Osteoblast (primary cell): ENCODE results near the gene CPHXL2. TPM values are rescaled to one million over a fixed set of nuclear protein-coding genes. Genes with fewer than 3 reads are reported as not detected.

Source experiments
- DNase-seq: peaks from one replicate; pipeline ENCODE4 v3.0.0; 2011; ENCODE audit warnings: low spot score, mixed read lengths; ENCODE audit not compliant: insufficient read length; ENCODE audit errors: missing footprints
- H2AFZ ChIP-seq: 2 replicates; pipeline ENCODE4 v1.6.0; 2011; ENCODE audit warnings: mild to moderate bottlenecking, low read length
- H3K27ac ChIP-seq: 2 replicates; pipeline ENCODE4 v1.5.1; 2011; ENCODE audit warnings: mild to moderate bottlenecking, low read depth, low read length, moderate library complexity
- H3K27me3 ChIP-seq: 2 replicates; pipeline ENCODE4 v1.6.0; 2012; ENCODE audit warnings: mild to moderate bottlenecking, control low read depth, inconsistent platforms, low read length, moderate library complexity; ENCODE audit not compliant: insufficient read depth
- H3K36me3 ChIP-seq: 2 replicates; pipeline ENCODE4 v1.5.1; 2011; ENCODE audit warnings: mild to moderate bottlenecking, low read length, control low read depth, moderate library complexity; ENCODE audit not compliant: insufficient read depth
- H3K4me1 ChIP-seq: 2 replicates; pipeline ENCODE4 v1.5.1; 2011; ENCODE audit warnings: mild to moderate bottlenecking, low read length, control low read depth, moderate library complexity; ENCODE audit not compliant: insufficient read depth
- H3K4me2 ChIP-seq: 2 replicates; pipeline ENCODE4 v1.6.0; 2011; ENCODE audit warnings: mild to moderate bottlenecking, low read length; ENCODE audit not compliant: insufficient read depth
- H3K4me3 ChIP-seq: fragments of 200-600 bp; sonication (generic); 3 replicates; pipeline ENCODE4 v1.5.1; 2012; ENCODE audit warnings: mild to moderate bottlenecking, low read length, inconsistent platforms; ENCODE audit not compliant: insufficient read depth
- H3K79me2 ChIP-seq: 2 replicates; pipeline ENCODE4 v1.6.0; 2012; ENCODE audit warnings: mild to moderate bottlenecking, low read length, control low read depth, inconsistent platforms; ENCODE audit not compliant: insufficient read depth
- H3K9me3 ChIP-seq: 2 replicates; pipeline ENCODE4 v1.5.1; 2011; ENCODE audit warnings: low read depth, low read length, control low read depth
- H4K20me1 ChIP-seq: 2 replicates; pipeline ENCODE4 v1.6.0; 2012; ENCODE audit warnings: mild to moderate bottlenecking, low read length, control low read depth; ENCODE audit not compliant: insufficient read depth
- CTCF ChIP-seq: IDR thresholded peaks from 2 replicates; pipeline ENCODE4 v1.5.1; 2011; ENCODE audit warnings: mild to moderate bottlenecking, low read depth, low read length, moderate library complexity; ENCODE audit errors: extremely low read depth
- total RNA-seq: library from RNA; depleted of rRNA; stranded (reverse); fragments of >200 nt; gene quantifications from 2 replicates; pipeline ENCODE4 v1.2.3, GENCODE V29; 2012

Gene CPHXL2
- total RNA-seq, 1 donor: not detected

- Histone ChIP-seq H3K4me2 (no peak overlapping the region), H3K79me2 (no peaks in the 10 kb centered on the region), H3K27me3 (no peaks in the 10 kb centered on the region), H3K4me1 (no peaks in the 10 kb centered on the region), H3K36me3 (no peaks in the 10 kb centered on the region), H2AFZ (no peak overlapping the region), H3K4me3 (no peak overlapping the region), H3K27ac (no peak overlapping the region), H3K9me3 (peaks cover under 1% of the 10 kb centered on the region), H4K20me1 (no peaks in the 10 kb centered on the region)
- no peak for TF ChIP-seq CTCF
- DNase-seq: no peak
Measured at GRCh38 chr16:75679366-75679765, 2.6 kb upstream of the CPHXL2 start.

GRCh38 chr16:75667503-75667902 lies 9.3 kb downstream of the CPHXL2 start:
- no peaks in the 10 kb centered on the region for H4K20me1 ChIP-seq
- H2AFZ ChIP-seq: no peak overlapping the region
- no peak overlapping the region for H3K4me3 ChIP-seq
- no peaks in the 10 kb centered on the region for H3K27me3 ChIP-seq
- no peaks in the 10 kb centered on the region for H3K36me3 ChIP-seq
- no peaks in the 10 kb centered on the region for H3K4me1 ChIP-seq
- H3K4me2 ChIP-seq: no peak overlapping the region
- no peak for DNase-seq
- no peak for TF ChIP-seq CTCF
- H3K79me2 ChIP-seq: no peaks in the 10 kb centered on the region
- H3K27ac ChIP-seq: no peak overlapping the region
- no peaks in the 10 kb centered on the region for H3K9me3 ChIP-seq

GRCh38 chr16:75660726-75661302 lies 16.0 kb downstream of the CPHXL2 start:
- Histone ChIP-seq H4K20me1 (peaks cover 19% of the 10 kb centered on the region), H3K79me2 (peaks cover 20% of the 10 kb centered on the region), H3K36me3 (peaks cover 30% of the 10 kb centered on the region), H2AFZ (no peak overlapping the region), H3K27me3 (no peaks in the 10 kb centered on the region), H3K4me1 (no peaks in the 10 kb centered on the region), H3K4me3 (no peak overlapping the region), H3K27ac (no peak overlapping the region), H3K4me2 (no peak overlapping the region), H3K9me3 (no peaks in the 10 kb centered on the region)
- no peak for DNase-seq
- no peak for TF ChIP-seq CTCF

GRCh38 chr16:75660321-75660720 lies 16.5 kb downstream of the CPHXL2 start:
- Histone ChIP-seq H3K27ac (no peak overlapping the region), H3K4me3 (no peak overlapping the region), H2AFZ (no peak overlapping the region), H3K4me1 (no peaks in the 10 kb centered on the region), H3K36me3 (peaks cover 35% of the 10 kb centered on the region), H4K20me1 (peaks cover 23% of the 10 kb centered on the region), H3K27me3 (no peaks in the 10 kb centered on the region), H3K9me3 (no peaks in the 10 kb centered on the region), H3K4me2 (no peak overlapping the region), H3K79me2 (peaks cover 24% of the 10 kb centered on the region)
- no peak for TF ChIP-seq CTCF
- no peak for DNase-seq
